WTC11 (cell line): ENCODE data around the gene ZBTB16.

Experiments used
- ATF2 ChIP-seq: sonication (generic); formaldehyde crosslinking; IDR thresholded peaks from 2 replicates; pipeline ENCODE4 v1.8.1; 2022; ENCODE audit warnings: low read depth, missing genetic modification reagents, borderline replicate concordance
- FOXJ3 ChIP-seq: sonication (generic); formaldehyde crosslinking; IDR thresholded peaks from 2 replicates; pipeline ENCODE4 v1.9.0; 2021; ENCODE audit warnings: missing genetic modification reagents, mild to moderate bottlenecking, borderline replicate concordance
- SP1 ChIP-seq: sonication (generic); formaldehyde crosslinking; conservative IDR thresholded peaks from 2 replicates; pipeline ENCODE4 v1.8.1; 2022; ENCODE audit warnings: missing genetic modification reagents
- TP53 ChIP-seq: sonication (generic); formaldehyde crosslinking; IDR thresholded peaks from 2 replicates; pipeline ENCODE4 v1.8.1; 2023; ENCODE audit warnings: mild to moderate bottlenecking, missing genetic modification reagents
- TF ChIP-seq, protein P1 (sequence below): fragments of 200-600 bp; IDR thresholded peaks from 2 replicates; pipeline ENCODE4 v1.8.0; 2022; ENCODE audit warnings: antibody characterized with exemption

GRCh38 chr11:114132944-114133394 is 73.5 kb downstream of the ZBTB16 start:
- TF ChIP-seq ATF2 (CRISPR knock-in tag) (no peak), FOXJ3 (CRISPR knock-in tag) (no peak), SP1 (no peak), TP53 (CRISPR knock-in tag) (no peak)
- TF ChIP-seq, protein P1, sequence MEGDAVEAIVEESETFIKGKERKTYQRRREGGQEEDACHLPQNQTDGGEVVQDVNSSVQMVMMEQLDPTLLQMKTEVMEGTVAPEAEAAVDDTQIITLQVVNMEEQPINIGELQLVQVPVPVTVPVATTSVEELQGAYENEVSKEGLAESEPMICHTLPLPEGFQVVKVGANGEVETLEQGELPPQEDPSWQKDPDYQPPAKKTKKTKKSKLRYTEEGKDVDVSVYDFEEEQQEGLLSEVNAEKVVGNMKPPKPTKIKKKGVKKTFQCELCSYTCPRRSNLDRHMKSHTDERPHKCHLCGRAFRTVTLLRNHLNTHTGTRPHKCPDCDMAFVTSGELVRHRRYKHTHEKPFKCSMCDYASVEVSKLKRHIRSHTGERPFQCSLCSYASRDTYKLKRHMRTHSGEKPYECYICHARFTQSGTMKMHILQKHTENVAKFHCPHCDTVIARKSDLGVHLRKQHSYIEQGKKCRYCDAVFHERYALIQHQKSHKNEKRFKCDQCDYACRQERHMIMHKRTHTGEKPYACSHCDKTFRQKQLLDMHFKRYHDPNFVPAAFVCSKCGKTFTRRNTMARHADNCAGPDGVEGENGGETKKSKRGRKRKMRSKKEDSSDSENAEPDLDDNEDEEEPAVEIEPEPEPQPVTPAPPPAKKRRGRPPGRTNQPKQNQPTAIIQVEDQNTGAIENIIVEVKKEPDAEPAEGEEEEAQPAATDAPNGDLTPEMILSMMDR = no peak
